Fibroblast of skin of scalp (primary cell): ENCODE measurements around the gene IRX1.

Source experiments
- DNase-seq: peaks from one replicate; pipeline ENCODE4 v3.0.0-alpha.2; 2013

Gene IRX1

GRCh38 chr5:3600106-3601060 lies 4.8 kb downstream of the IRX1 start:
- DNase-seq = peak; percentile 66

DNA sequence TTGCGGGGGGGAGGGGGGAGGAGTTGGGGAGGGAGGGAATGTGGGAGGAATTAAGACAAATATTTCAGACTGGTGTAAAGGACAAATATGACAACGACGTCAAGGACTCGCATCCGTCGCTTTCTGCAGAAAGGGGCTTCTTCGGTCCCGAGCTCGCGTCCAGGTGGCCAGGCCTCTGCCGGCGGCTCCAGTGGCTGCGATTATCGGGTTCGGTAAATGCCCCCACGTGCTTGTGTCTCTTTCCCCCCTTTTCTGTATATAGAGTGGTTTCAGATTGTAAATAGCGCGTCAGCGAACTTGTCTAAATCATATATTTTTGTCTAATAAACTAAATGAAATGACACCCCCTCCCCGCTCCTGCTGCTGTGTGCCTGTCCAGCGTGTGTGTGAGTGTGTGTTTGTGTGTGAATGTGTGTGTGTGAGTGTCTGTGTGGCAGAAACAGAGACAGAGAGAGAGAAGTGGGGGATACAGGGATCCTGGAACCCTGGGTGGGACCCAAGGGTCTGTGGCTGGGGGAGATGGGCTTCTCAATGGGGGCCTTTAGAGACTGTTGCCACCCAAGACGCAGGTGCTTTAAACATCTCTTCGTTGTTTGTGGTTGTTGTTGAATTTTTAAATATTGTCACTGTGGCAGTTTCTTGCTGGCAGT lies 5.6 kb downstream of the IRX1 start:
- peak; percentile 30 for DNase-seq

- DNase-seq = peak; percentile 54
These were observed 6.5 kb downstream of the IRX1 start for GRCh38 chr5:3601911-3602782.

DNA sequence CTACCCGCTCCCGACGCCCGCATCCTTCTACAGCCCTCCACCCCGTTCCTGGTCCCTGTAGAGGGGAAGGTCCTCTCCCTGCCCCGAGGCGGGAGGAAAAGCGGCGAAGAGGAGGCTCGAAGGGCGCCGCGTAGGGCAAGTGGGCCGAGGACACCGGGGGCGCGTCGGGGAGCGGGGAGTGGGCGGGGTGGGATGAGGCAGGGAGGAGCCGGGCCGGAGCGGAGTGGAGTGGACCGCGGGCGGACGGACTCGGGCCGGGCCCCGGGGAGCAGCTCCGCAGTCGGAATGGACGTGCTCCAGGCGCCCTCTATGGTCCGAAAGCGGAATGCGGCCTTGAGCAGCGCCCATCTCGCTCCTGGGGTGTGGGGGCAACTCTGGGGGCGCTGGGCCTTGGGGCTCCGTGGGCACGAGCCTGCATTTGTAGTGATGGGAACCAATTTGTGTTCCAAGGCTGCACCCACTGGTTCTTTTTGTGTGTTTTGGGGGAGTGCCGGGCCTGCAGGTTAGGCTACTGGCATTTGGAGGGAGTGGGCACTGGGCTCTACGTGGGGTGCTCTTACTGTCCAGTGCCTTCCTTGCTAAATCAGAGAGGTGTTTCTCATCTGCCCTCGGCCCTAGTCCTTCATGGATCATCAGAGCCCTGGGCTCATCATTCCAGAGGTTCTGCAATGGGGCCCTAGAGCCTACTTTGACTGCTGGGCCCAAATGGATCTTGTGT lies 7.3 kb downstream of the IRX1 start:
- peak; percentile 74 for DNase-seq

- DNase-seq = peak; percentile 84
These were observed 8.9 kb downstream of the IRX1 start for GRCh38 chr5:3604501-3604900.

- DNase-seq = no peak
These were observed 9.8 kb downstream of the IRX1 start for GRCh38 chr5:3605298-3606010.

DNA sequence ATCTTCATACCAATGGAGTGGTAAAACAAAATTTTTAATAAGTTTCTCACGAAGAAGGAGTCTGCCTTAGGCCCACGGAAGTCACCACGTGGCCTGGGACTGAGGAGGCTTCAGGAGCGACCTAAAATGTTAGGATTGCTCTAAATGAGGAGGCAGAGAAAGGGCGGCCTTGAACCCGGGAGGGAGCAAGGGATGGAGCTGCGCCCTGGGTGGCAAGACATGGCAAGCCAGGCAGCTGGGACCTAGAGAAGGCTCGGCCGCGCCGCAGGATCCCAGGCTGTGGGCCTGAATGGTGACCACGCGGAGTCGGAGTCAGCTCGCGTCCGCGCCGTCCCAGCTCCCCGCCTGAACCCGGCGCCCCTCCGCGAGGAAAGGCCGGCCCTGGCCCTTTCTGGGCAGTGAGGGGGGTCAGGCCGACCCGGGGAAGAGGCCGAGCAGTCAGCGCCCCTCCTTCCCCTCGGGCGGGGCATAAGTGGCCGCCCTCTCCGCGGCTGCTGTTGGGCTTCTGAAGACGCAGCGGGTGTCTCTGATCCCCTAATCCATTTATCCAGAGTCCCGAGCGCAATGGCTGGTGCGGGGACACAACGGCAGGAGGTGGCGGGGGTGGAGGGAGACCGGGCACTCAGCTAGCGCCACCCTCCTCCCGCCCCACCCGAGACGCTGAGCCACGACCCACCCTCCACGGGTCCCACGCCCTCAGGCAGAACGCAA lies 10.6 kb downstream of the IRX1 start:
- no peak for DNase-seq

DNA sequence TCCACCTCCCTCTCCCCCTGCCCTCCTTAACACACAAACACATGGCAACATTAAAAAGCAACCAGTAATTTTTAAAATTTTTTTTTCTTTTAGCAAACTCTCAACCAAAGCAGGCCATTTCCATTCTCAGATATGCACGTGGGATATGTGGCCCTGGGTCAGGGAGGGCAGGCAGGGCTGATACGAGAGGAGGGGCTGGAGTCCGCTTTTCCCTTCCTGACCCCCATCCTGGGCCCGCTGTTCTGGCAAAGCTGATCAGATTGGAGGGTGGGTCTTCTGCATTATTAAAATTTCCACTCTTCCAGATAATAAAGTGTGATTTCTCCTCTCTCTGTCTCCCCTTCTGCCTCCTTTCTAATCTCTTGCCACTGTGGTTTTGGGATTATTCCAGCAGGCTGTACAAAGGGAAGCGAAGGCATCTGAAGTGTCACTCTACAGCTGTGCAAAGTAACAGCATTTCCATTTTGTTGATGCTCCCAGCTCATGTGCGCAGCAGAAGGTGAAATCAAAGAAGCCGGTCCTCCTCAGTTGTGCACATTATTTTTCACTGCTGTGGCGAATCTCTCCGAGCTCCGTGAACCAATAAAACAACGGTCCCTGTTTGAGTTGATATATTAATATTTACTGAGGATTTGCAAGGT lies 12.0 kb downstream of the IRX1 start:
- DNase-seq = no peak

DNA sequence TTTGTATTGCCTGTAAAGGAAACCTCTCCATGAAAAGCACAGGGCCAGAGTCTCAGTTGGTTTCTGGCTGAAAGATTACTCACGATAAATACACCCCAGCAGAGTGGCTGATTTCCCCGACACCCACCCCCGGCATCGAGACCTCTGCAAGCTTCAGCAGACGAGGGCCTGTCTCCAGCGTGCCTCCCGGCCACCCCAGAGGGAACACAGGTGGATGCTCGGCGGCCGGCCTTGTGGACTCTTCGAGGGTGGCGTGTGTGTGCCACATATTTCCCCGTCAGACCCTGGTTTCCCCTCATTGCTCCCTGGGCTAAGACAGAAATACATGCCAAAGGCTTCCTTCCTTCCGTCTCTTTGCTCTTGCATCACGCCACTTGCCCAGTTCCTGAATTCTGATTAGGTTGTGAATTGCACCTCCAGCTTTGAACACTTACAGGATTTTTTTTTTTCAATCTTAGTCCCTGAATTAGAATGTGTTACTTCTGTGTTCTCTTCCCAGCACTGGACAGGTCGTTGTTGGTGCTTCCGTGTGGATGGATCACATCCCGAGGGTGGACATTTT lies 13.6 kb downstream of the IRX1 start:
- DNase-seq = no peak

- DNase-seq = peak; percentile 30
These were observed 17.0 kb downstream of the IRX1 start for GRCh38 chr5:3612591-3613042.

- no peak for DNase-seq
These were observed 18.1 kb downstream of the IRX1 start for GRCh38 chr5:3613726-3614125.

DNA sequence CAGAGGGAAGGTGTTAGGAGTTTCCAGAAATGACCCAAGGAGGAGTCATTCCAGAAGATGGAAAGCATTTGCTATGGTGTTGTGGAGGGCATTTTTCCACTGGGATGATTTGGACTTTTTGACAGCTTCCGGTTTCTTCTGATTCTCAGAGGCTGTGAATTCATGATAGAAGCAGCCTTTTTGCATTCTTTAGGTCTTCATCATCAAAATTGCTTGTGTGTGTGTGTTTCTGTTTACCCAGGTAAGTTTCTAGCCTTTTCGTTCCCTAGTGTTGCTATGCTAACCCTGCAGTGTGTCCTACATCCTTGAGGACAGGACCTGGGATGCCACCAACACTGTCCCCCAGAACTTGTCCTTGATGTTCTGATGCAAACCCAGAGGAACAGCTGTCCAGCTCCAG lies 19.6 kb downstream of the IRX1 start:
- no peak for DNase-seq

DNA sequence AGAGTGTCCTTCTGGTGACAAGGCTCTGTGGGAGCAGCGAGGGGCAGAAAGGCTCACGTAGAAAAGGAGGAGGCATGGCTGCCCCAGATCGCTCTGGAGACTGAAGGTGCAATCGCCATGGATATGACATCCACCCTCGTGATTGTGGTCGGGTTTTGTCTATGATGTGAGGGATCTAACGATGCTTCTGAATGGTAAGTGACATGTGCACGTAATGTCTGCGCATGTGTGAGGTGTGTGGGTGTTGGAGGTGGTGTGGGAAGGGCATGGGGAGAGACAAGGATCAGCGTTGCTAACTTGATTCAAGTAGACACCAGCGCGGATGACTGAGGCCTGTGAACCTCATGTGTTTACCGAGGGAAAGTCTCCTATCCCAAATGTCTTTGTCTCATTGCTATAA lies 20.2 kb downstream of the IRX1 start:
- no peak for DNase-seq

- no peak for DNase-seq
These were observed 23.9 kb downstream of the IRX1 start for GRCh38 chr5:3619579-3619978.

- DNase-seq = no peak
These were observed 27.3 kb downstream of the IRX1 start for GRCh38 chr5:3622961-3623360.

DNA sequence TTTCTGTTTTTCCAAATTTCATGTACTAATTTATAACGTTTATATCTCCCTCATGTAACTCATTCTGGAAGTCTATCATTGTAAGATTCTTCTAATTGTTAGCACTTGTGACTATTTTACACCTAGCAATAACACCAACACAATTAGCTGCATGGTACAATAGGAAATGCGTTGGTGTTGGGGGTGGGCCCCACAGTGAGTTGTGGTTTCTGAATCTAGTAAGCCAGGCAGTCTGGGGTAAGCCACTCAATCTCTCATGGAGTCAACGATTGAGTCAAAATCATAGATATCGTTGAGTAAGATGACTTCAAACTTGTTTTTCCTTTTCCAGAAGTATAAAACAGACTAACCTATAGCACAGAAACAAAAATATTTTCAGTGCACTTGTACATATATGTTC lies 30.0 kb downstream of the IRX1 start:
- no peak for DNase-seq

DNA sequence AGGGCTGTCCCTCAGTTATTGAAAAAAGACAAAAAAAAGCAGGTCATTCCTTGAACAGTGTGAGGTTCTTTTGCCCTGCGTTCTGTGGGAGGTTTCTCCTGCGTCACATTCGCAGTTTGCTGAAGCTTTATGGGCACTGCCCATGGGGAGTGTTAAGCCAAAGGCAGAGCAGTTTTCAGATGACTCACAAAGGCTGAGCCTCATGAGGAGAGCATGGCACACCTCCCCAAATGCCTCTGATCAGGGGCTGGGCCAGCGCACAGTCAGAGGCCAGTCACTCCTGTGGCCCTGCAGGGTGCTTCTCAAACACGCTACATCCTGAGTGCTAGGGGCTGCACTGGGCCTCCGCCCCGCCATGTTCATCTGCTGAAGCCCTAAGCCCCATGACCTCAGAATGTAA lies 38.4 kb downstream of the IRX1 start:
- no peak for DNase-seq

GRCh38 chr5:3639175-3639574 lies 43.5 kb downstream of the IRX1 start:
- DNase-seq = no peak

DNA sequence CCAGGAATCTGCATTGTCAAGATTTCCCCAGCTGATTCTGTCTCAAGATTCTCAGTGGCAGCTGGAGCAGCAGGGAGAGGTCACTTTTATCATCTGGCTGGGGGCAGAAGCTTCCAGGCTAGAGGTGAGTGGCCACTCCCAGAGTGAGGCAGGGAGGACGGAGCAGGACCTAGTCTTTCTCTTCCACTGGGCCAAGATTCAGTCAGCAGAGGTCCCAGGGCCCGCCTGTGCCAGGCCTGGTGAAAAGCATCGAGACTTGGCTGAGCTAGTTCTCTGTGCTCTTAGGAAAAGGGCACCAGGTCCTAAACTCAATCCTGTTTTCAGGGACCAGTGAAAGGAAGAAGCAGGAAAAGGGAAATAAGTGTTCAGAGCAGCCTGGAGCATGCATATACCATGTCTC lies 46.6 kb downstream of the IRX1 start:
- no peak for DNase-seq

GRCh38 chr5:3650320-3650719 lies 54.7 kb downstream of the IRX1 start:
- DNase-seq = peak; percentile 13
